Astrocyte (in vitro differentiated cells and primary cell): Measurements from ENCODE around the gene EVL. TPM values are rescaled to one million over a fixed set of nuclear protein-coding genes. Genes with fewer than 3 reads are reported as not detected.

Source experiments
- DNase-seq: peaks from one replicate; pipeline ENCODE4 v3.0.0-alpha.2; 2010; ENCODE audit warnings: low read depth
- FAIRE-seq: peaks from 2 replicates; lab custom pipeline; 2011; peaks lifted over from hg19 to GRCh38; lab: Jason Lieb, UNC
- H2AFZ ChIP-seq: 2 replicates; pipeline ENCODE4 v1.6.0; 2012; ENCODE audit warnings: low read depth, low read length, inconsistent platforms
- H3K27ac ChIP-seq: 2 replicates; pipeline ENCODE4 v1.5.1; 2011; ENCODE audit warnings: low read depth, low read length, inconsistent platforms
- H3K27me3 ChIP-seq: 2 replicates; pipeline ENCODE4 v1.6.0; 2011; ENCODE audit warnings: low read length, inconsistent platforms; ENCODE audit not compliant: insufficient read depth
- H3K36me3 ChIP-seq: 2 replicates; pipeline ENCODE4 v1.5.1; 2011; ENCODE audit warnings: low read length, inconsistent platforms; ENCODE audit not compliant: insufficient read depth
- H3K4me1 ChIP-seq: 2 replicates; pipeline ENCODE4 v1.5.1; 2011; ENCODE audit warnings: low read length, inconsistent platforms; ENCODE audit not compliant: insufficient read depth
- H3K4me2 ChIP-seq: 2 replicates; pipeline ENCODE4 v1.6.0; 2012; ENCODE audit warnings: low read length, inconsistent platforms
- H3K4me3 ChIP-seq: 2 replicates; pipeline ENCODE4 v1.5.1; 2011; ENCODE audit warnings: low read depth, mild to moderate bottlenecking, low read length, inconsistent platforms; ENCODE audit not compliant: insufficient read depth
- H3K79me2 ChIP-seq: 2 replicates; pipeline ENCODE4 v1.6.0; 2012; ENCODE audit warnings: mild to moderate bottlenecking, low read length, inconsistent platforms; ENCODE audit not compliant: insufficient read depth
- H3K9ac ChIP-seq: 2 replicates; pipeline ENCODE4 v1.6.0; 2012; ENCODE audit warnings: mild to moderate bottlenecking, low read length, inconsistent platforms
- H3K9me3 ChIP-seq: 2 replicates; pipeline ENCODE4 v1.5.1; 2012; ENCODE audit warnings: low read depth, mild to moderate bottlenecking, low read length, inconsistent platforms; ENCODE audit not compliant: insufficient read depth
- H4K20me1 ChIP-seq: 2 replicates; pipeline ENCODE4 v1.6.0; 2012; ENCODE audit warnings: low read length, inconsistent platforms; ENCODE audit not compliant: insufficient read depth
- H3K27ac Mint-ChIP-seq: one replicate; pipeline ENCODE4 v1.8.0; 2021; ENCODE audit warnings: mild to moderate bottlenecking, mixed read lengths; ENCODE audit not compliant: unreplicated experiment
- H3K27me3 Mint-ChIP-seq: one replicate; pipeline ENCODE4 v1.8.0; 2021; ENCODE audit warnings: low read depth, mixed read lengths; ENCODE audit not compliant: unreplicated experiment
- H3K36me3 Mint-ChIP-seq: one replicate; pipeline ENCODE4 v1.8.0; 2021; ENCODE audit warnings: low read depth, mixed read lengths; ENCODE audit not compliant: unreplicated experiment
- H3K4me1 Mint-ChIP-seq: one replicate; pipeline ENCODE4 v1.8.0; 2021; ENCODE audit warnings: low read depth, mixed read lengths; ENCODE audit not compliant: unreplicated experiment
- H3K4me3 Mint-ChIP-seq: one replicate; pipeline ENCODE4 v1.8.0; 2021; ENCODE audit warnings: mild to moderate bottlenecking, moderate library complexity, mixed read lengths; ENCODE audit not compliant: unreplicated experiment
- H3K9me3 Mint-ChIP-seq: one replicate; pipeline ENCODE4 v1.8.0; 2021; ENCODE audit warnings: mild to moderate bottlenecking, mixed read lengths; ENCODE audit not compliant: unreplicated experiment
- EZH2 ChIP-seq: IDR thresholded peaks from 2 replicates; pipeline ENCODE4 v1.6.1; 2012; ENCODE audit warnings: mild to moderate bottlenecking, low read length, inconsistent platforms; ENCODE audit not compliant: insufficient read depth
- total RNA-seq: library from RNA; stranded (reverse); gene quantifications from 2 replicates; pipeline ENCODE4 v1.2.1, GENCODE V29; 2021
- TF ChIP-seq, protein P1 (sequence below): IDR thresholded peaks from 2 replicates; pipeline ENCODE4 v1.5.1; 2011; ENCODE audit warnings: low read depth, mild to moderate bottlenecking, inconsistent platforms, low read length, moderate library complexity; ENCODE audit not compliant: insufficient read depth

EVL gene
- total RNA-seq, 1 donor from 2014 or later = 48.9 TPM

- no peaks in the 10 kb centered on the region for H3K36me3 ChIP-seq
- Mint-ChIP-seq H3K9me3 (no peaks in the 10 kb centered on the region), H3K4me1 (no peaks in the 10 kb centered on the region), H3K27me3 (peaks cover 8% of the 10 kb centered on the region), H3K36me3 (peaks cover 3% of the 10 kb centered on the region), H3K27ac (no peak overlapping the region), H3K4me3 (no peak overlapping the region)
- H3K4me1 ChIP-seq = no peaks in the 10 kb centered on the region
- TF ChIP-seq, protein P1, sequence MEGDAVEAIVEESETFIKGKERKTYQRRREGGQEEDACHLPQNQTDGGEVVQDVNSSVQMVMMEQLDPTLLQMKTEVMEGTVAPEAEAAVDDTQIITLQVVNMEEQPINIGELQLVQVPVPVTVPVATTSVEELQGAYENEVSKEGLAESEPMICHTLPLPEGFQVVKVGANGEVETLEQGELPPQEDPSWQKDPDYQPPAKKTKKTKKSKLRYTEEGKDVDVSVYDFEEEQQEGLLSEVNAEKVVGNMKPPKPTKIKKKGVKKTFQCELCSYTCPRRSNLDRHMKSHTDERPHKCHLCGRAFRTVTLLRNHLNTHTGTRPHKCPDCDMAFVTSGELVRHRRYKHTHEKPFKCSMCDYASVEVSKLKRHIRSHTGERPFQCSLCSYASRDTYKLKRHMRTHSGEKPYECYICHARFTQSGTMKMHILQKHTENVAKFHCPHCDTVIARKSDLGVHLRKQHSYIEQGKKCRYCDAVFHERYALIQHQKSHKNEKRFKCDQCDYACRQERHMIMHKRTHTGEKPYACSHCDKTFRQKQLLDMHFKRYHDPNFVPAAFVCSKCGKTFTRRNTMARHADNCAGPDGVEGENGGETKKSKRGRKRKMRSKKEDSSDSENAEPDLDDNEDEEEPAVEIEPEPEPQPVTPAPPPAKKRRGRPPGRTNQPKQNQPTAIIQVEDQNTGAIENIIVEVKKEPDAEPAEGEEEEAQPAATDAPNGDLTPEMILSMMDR = no peak
- no peak for TF ChIP-seq EZH2
- no peaks in the 10 kb centered on the region for H3K9me3 ChIP-seq
- no peak overlapping the region for H3K9ac ChIP-seq
- FAIRE-seq = no peak
- H3K4me3 ChIP-seq = no peak overlapping the region
- H4K20me1 ChIP-seq = no peaks in the 10 kb centered on the region
- no peak overlapping the region for H3K27ac ChIP-seq
- no peaks in the 10 kb centered on the region for H3K79me2 ChIP-seq
- H3K4me2 ChIP-seq = no peak overlapping the region
- no peak overlapping the region for H2AFZ ChIP-seq
- no peaks in the 10 kb centered on the region for H3K27me3 ChIP-seq
- DNase-seq = no peak
Measured at GRCh38 chr14:100146531-100147091, 81.4 kb downstream of the EVL start.

- no peak overlapping the region for H3K4me3 Mint-ChIP-seq
- no peaks in the 10 kb centered on the region for H3K4me1 Mint-ChIP-seq
- TF ChIP-seq EZH2 = no peak
- TF ChIP-seq, protein P1 = no peak
- Histone ChIP-seq H3K9me3 (no peaks in the 10 kb centered on the region), H3K4me2 (no peak overlapping the region), H3K36me3 (no peaks in the 10 kb centered on the region), H3K79me2 (no peaks in the 10 kb centered on the region), H3K27me3 (no peaks in the 10 kb centered on the region), H2AFZ (no peak overlapping the region), H3K27ac (no peak overlapping the region), H3K4me3 (no peak overlapping the region), H3K9ac (no peak overlapping the region), H3K4me1 (no peaks in the 10 kb centered on the region), H4K20me1 (no peaks in the 10 kb centered on the region)
- peaks cover 14% of the 10 kb centered on the region for H3K27me3 Mint-ChIP-seq
- no peak for DNase-seq
- H3K9me3 Mint-ChIP-seq = no peaks in the 10 kb centered on the region
- H3K27ac Mint-ChIP-seq = no peak overlapping the region
- H3K36me3 Mint-ChIP-seq = peaks cover 1% of the 10 kb centered on the region
- no peak for FAIRE-seq
Measured at GRCh38 chr14:100147181-100147631, 82.0 kb downstream of the EVL start.

DNA sequence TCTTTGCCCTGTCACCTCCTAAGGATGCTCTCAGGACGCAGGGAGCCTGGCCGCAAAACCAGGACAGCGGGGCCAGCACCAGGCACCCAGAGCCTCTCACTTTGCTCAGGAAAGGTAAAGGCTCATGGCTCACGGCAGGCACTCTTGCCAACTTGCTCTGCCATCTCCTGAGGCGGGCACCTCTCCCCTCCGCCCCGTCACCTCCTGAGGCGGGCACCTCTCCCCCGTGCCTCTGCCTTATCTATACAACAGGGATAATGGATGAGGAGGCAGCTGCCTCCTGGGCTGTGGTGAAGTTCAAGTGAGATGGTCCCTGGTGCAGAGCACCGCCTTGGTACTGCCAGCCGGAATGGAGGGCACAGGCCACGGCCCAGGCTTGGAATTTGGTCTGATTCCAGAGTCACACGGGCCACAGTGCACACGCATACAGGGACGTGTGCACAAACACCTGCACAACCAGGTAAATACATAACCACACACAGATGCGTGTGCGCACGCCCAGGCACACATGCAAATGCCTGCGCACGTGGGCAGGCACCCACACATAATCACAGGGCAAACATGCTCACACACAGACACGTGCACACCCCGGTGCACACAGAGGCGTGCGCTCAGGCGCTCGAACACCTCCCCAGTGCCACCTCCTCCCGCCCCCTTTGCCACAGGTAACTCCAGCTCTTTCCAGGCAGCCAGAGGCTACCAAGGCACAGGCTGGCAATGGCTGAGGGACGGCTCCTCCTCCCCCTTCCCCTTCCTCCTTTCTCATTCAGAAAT is 82.7 kb downstream of the EVL start:
- no peak overlapping the region for H3K4me3 Mint-ChIP-seq
- no peak for DNase-seq
- H3K27ac Mint-ChIP-seq = no peak overlapping the region
- Histone ChIP-seq H3K9ac (no peak overlapping the region), H3K27me3 (no peaks in the 10 kb centered on the region), H3K27ac (no peak overlapping the region), H4K20me1 (no peaks in the 10 kb centered on the region), H2AFZ (no peak overlapping the region), H3K4me2 (no peak overlapping the region), H3K79me2 (no peaks in the 10 kb centered on the region), H3K9me3 (no peaks in the 10 kb centered on the region), H3K4me3 (no peak overlapping the region), H3K4me1 (no peaks in the 10 kb centered on the region), H3K36me3 (no peaks in the 10 kb centered on the region)
- peaks cover 18% of the 10 kb centered on the region for H3K27me3 Mint-ChIP-seq
- FAIRE-seq = no peak
- no peaks in the 10 kb centered on the region for H3K4me1 Mint-ChIP-seq
- no peak for TF ChIP-seq EZH2
- TF ChIP-seq, protein P1 = no peak
- H3K36me3 Mint-ChIP-seq = peaks cover 1% of the 10 kb centered on the region
- no peaks in the 10 kb centered on the region for H3K9me3 Mint-ChIP-seq
